Activated CD8-positive, alpha-beta memory T cell treated with anti-CD3 and anti-CD28 coated beads for 4 hours (primary cell): ENCODE measurements around the gene STAC2.

Experiments used
- DNase-seq, 2 donors: peaks; one replicate each; pipeline ENCODE4 v3.0.0-alpha.2; 2020; ENCODE audit warnings: low read depth in 2 of 2

Gene STAC2

DNA sequence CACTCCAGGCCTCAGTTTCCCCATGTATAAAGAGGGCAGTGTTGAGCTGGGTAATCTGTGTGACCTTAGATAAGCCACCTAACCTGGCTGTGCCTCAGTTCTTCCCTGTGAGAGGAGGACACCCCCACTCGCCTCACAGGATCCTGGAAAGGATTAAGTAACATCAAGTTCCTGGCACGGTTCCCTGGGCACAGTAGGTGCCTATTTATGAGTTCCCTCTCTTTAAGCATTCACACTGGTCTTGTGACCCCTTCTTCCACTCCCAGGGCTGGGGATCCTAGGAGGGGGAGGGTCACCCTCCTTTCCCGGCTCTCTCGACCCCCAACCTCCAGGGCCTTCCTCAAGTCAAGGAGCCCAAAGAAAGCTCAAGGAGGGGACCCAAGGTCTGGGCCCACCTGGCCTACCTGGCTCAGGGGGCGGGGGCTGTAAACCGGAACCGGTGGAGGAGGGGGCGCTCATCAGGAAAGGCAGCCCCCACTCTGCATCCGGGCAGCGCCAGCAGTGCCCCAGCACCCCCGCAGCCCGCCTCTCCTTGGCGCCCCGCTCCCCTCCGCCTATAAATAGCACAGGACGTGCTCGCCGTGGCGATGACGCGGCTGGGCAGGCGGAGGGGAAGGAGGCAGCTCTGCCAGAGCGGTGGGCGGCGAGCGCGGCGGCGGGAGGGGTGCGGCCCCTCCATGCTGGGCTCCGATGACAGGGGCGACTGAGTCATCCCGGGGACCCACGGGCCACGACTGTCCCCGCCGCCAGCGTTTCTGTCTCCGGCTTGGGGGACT is 16.2 kb downstream of the STAC2 start:
- DNase-seq: peak; percentile 74 to 76

DNA sequence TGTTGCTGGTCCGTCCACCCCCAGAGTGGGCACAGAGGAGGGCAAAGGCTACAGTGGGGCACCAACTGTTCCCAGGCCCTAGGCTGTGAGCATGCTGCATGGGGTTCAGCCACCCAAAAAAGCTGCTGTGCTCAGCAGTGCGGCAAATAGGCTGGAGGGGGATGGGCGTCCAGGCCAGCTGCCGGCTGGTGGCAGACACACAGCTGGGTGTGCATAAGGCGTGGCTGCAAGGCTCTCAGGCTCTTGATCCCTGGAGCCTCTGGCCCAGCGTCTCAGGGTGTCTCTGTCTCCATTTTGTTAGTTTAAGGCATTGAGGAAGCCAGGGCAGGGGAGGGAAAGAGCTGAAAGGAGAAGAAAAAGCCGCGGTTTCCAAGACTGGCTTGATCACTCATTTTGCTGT is 16.9 kb downstream of the STAC2 start:
- DNase-seq: no peak

DNA sequence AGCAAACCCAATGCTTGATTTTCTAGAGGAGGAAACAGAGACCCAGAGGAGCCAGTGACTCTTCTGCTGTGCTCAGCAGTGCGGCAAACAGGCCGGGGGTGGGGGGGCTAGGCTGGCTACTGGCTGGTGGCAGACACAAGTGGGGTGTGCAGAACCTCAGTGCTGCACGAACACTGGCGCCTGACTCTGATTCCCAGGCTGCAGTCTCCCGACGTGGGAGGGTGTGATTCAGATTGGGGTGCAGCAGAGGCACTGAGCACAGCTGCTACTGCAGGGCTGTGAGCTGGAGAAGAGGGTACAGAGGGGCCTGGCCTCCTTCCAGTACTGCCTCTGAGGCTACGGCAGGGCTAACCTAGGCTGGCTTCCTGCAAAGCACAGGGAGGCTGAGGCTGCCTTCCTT is 17.6 kb downstream of the STAC2 start:
- no peak for DNase-seq

DNA sequence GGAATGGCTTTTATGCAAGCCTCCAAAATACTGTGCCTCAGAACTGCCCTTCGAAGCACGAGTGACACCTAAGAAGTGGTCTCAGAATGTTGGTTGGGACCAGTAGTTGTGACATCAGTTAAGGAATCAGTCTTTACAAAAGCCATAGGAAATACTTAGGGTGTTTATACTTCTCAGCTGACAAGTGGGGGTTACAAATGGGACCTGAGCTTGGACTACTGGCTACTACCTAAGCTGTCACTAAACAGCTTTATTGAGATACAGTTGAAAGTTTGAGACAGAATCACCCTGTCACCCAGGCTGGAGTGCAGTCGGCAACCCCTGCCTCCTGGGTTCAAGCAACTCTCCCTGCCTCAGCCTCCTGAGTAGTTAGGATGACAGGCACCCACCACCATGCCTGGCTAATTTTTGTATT is 20.6 kb downstream of the STAC2 start:
- DNase-seq: no peak

DNA sequence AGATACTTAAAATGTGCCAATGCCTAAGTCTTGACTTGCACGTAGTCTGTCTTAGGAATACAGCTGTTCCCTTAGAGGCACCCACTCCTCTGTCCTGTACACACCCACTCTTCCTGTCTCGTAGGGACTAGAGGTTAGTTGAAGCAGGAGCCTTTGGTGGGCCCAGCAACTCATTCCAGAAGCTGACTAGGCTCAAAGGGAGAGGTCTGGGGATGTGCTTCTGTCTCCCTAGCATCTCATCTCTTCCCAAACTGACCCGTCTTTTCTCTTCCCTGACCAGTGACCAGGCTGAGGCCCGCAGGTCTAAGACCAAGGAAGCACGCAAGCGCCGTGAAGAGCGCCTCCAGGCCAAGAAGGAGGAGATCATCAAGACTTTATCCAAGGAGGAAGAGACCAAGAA is 21.5 kb downstream of the STAC2 start:
- DNase-seq: no peak

DNA sequence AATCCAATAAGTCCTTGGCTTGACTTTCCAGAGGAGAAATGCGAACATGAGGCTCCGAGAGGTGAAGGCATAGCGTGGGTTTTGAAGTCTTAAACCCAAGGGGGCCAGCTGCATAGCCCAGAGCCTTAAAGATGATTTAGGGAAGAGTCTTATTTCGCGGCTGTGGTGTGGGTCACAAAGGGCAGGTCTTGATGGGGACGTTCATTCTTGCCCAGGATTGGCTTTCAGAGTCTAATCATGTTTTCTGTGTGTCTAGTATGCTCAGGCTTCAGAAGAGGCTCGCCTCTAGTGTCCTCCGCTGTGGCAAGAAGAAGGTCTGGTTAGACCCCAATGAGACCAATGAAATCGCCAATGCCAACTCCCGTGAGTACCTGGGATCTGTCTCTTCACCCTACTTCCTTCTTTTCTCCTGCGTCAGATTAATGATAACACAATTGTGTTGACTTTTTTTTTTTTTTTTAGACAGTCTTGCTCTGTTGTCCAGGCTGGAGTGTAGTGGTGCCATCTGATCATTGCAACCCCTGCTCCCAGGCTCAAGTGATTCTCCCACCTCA is 24.7 kb downstream of the STAC2 start:
- no peak for DNase-seq

DNA sequence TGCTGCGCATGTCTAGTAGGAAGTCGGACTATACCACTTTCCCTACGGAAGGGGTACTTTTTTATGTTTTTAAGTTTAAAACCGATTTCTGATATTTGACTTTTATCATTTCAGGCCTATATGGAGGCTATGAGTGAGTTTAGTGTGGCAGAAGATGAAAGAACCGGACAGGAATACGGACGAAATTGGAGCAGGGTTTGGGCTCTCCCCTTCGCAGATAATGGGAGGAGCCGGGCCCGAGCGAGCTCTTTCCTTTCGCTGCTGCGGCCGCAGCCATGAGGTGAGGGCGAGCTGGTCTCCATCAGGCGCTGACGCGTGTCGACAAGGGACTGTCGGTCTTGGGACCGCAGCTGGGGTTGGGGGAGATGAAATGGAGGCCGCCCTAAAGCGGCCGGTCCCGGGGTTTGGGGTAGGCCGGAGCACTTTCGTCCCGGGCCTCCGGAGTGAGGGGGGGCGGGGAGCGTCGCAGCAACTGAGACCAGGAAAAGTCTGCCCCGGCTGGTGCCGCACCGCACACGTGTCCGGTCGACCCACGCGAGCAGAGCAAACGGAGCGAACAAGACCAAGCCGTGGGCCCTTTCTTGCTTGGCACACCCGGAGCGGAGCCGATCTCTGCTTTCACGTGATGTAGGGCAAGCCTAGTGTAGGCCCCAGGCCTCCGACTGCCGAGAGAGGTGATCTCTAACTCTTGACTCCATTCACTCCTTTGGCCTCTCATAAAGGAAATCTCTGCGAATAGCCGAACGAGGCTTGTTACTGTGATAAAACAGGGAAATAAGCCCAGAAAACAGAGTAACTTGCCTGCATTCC is 25.5 kb downstream of the STAC2 start, which contains the start of gene RPL19:
Gene RPL19, plus strand, starts transcription at position 214 of the 810 bp plus-strand sequence. Its CDS starts 62 bp downstream, at position 276.
- DNase-seq: peak; percentile 58 to 71

DNA sequence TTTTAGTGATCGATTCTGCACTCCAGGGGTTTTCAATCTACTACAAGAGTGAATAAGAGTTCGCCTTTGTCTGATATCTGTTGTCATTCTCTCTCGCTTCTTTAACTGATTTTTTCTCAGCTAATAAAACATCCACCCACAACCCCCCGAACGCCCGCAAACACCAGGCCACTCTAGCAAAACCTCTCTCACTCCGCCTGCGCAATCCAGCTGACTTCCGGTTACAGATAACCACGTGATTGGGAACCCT is 26.0 kb downstream of the STAC2 start:
- DNase-seq: peak; percentile 78 to 86

DNA sequence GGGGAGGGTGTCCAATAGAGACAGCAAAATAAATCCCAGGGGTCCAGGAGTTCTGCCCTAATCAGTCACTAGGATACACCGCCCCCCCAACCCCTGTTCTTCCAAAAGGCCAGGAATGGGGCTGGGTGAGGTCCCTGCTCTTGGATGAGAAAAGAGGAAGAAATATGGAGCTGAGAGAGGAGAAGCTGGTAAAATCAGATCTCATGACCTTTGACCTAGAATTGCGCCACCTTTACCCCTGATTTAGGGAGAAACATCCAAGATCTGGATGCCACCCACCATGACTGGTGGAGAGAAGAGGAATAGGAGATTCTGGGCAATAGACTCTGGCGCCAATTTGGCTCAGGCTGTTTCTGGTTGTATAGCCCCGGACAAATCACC is 27.6 kb downstream of the STAC2 start:
- DNase-seq: no peak

DNA sequence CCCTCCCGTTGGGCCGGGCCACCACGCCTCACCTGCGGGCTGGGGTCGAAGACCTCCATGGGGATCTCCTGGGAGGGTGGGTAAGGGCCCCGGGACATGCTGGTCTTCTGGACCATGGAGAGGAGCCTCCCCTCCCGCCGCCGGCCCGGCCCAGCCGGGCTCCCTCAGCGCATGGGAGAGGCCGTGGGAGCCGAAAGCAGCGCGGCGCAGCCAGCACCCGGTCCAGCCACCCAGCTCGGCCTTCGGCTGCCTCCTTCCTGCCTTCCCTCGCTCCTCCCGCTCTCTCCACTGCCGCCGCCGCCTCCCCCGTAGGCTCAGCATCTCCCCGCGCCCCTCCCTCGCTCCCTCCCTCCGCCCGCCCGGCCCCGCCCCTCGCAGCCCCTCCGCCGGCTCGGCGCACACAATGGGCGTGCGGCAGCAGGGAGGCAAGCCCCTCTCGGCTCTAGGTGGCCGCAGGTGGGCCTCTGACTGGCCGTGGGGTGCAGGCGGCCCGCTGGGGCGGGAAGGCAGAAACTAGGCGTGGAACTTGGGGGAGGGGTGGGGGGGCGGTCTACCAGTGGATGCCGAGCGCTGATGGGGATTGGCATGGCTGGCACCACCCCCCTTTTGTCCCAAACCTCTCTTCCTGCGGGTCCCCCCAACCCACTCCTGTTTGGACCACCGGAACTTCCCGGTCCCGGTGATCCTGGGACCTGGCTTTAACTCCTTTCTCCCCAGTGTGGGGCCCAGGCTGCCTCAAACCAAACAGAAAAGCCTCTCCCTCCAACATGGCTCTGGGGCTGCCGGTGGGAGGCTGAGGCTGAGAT is 28.2 kb downstream of the STAC2 start, which contains the start of gene CACNB1:
Gene CACNB1, minus strand, starts transcription at position 290 of the 806 bp plus-strand sequence. Its CDS starts 174 bp downstream, at position 116.
- DNase-seq: peak; percentile 39 to 45

DNA sequence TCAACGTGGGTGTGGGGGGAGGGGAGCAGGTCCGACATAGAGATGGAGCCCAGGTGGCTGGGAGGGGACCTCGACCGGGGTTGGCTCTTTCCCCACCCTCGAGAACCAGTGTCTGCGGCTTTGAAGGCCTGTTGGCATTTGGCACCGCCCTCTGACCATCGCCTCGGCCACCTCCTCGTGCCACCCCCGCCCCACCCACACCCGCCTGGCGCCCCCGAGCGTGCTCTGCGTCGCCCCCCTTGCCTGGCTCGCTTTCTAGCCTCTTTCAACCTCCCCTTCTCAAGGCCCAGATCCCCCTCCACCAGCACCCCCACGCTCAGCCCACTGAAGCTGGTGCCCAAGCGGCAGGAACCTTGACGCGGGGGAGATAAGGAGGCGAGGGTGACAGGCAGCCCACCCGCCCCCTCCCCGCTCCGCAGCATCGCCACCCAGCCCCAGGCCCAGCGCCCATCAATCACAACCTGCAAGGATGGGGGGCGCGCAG is 28.9 kb downstream of the STAC2 start:
- DNase-seq: no peak

DNA sequence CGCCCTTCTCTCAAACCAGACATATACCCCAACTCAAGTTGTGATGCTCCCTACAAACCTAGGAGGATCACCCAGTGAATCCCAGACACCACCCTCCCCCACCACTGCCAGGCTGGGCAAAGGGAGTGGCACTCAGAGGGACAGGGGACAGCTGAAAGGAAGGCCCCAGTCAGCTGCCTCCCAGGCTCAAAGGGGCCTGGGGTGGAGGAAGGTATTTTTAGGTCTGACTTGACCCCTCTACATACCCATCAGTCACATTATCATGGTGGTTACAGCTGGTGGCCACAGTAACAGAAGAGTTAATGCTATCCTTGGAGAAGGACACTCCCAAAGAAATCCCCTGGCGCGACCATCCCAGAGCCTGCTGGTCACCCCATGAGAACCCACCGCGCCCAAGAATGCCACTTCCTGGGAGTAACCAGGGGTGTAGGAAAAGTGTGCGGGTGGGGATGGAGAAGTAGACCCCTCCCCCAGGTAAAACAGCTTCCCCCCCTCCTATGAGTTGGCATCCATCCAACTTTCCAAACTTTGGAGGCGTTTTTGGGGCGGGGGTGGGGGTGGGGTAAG is 29.4 kb downstream of the STAC2 start:
- DNase-seq: no peak

DNA sequence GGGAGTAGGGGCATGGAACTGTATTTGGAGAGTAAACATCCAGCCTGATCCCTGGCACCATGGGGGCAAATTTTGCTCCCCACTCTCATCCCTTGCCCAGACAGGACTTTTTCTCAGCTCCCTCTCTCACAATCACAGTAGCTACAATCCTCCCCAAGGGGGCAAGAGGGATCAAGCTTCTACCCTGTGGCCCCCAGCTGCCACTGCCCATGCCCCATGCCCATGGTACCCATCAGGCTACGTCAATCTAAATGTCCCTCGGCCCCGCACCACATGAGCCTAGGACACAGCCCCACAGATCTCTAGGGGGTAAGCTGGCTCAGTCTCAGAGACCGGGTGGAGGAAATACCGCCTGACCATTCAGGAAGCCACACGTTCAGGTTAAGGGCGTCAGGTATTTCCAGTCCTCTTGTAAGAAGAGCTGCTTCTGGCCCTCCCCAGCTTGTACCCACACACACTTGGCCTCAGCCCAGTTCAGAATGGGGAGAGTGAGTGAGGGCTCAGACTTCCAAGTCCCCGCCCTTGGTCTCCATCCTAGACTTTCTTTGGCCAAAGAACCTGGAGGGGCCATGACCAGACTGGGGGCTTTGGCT is 30.1 kb downstream of the STAC2 start:
- no peak for DNase-seq

DNA sequence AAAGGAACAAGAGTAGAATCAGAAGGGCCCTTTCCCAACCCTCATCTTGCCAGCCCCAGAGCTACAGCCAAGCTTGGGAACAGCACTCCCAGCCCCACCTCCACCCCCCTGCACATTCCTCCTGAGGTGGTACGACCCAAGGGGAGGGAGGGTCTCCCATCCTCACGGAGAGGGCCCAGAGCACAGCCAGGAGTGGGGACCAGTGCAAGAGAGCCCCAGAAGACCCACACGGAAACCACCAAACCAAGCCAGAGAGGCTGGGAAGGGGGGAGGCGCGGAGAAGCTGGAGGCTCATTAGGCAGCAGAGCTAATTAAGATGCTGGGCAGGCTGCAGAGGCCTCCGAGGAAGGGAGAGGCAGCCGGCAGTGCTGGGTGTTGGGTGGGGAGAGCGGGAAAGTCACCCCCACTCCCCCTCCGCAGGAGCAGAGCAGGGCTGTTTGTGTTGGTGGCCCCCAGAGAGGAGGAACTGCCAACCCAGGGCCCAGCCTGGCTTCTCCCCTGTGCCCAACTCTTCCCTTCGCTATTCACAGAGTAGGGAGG is 30.7 kb downstream of the STAC2 start:
- DNase-seq: no peak

DNA sequence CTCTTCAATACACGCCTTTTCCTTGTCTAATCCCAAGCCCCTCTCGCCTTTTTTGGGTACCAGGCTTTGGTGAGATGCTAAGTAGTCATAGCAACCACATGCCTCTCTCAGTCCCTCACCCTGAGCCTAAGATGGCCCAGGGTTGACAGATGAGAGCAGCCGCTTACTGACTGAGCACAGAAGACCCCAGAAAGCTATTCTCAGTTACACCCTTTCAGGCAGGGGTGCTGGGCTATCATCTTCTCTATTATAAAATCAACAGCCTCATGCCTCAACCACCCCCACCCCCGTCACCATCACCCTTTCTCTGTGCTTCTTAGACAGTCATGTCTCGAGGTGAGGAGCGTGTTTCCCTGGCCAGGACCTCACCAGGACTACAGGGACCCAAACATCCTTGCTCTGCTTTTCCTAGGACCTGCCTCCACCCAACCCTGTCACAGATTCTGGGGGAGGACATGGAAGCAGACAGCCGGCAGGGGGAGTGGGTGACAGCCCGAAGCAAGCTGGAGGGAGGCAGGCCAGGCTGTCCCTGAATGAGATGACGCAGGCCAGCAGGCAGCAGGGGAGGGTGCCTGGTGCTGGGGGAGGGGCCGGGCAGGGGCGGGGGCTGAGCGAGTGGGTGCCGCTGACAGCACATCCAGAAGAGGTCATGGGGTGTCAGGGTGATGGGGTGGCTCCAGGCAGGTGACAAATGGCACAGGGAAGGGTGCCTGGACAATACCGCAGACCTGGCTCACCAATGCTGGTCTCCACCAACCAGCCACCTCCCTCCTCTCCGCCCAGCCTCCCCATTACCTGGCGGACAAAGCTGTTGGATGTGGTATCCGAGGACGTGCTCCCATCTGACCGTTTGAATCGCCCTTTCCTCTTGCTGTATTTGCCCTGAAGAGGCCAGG is 31.4 kb downstream of the STAC2 start:
- no peak for DNase-seq

DNA sequence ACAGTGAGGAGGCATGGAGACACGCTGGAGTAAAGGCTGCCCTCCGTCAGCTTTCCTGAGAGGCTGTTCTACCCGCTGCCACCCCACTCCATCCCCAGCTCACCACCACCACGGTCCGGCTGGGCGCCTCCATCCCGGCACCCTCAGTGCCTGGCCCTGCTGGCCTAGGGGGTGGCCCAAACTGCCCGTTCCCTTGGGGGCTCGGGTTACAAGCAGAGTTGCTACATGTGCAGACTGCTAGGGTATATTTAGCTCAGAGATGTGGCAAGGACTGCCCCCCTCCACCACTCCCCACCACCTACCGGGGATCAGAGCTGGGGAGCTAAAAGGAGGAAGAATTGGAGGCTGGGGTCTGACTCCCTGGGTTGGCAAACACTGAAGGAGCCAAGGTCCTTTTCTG is 32.4 kb downstream of the STAC2 start:
- no peak for DNase-seq

DNA sequence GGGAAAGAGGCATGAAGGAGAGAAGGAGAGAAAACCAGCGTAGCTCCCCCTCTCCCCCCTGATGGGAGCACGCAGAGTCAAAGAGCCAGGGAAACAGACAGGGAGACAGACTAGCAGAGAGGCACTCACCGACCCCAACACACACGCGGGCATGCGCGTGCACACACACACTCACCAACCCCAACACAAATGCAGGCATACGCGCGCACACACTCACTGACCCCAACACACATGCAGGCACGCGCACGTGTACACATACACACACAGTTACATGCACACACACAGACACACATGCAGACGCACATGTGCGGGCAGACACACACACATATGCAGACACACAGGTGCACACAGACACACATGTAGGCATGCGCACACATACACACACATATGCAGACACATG is 32.8 kb downstream of the STAC2 start:
- DNase-seq: no peak

DNA sequence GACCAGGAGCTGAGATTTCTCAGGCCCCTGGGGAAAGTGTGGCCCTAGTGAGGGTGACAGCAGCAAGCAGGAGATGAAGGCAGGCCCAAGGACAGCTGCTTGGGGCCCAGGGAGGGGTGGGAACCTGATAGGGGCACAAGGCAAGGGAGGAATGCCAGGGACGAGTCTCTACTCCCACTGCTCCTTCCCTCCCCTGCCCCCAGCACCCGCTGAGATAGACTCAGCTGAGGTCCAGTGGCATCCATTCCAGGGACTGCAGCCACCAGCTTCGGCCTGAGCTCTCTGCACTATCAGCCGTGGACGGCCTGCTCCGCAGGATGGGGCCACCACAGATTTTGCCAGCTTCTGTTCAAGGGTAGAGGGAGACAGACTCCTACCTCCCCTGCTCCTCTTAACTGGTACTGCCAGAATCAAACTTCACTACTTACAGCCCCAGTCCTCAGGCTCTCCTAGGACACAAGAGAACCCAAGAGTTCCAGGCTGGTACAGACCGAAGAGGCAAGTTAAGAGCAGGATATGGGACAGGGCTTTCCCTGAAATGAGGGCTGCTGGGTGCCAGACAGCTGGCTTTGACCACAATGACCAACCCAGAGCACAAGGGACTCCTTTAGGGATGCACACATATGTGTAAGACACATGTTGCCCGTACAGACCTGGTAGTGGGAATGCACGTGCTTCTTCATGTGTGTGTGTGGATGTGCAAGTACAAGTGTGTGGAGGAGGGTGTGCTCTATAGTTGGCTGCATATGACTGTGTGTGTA is 33.8 kb downstream of the STAC2 start:
- DNase-seq: no peak
